Measurements from ENCODE around the gene DNAI7. TPM values are rescaled to one million over a fixed set of nuclear protein-coding genes. Genes with fewer than 3 reads are reported as not detected.

DNAI7 gene
- total and polyA plus RNA-seq, 4 experiments from 2014 or later: 0.07 to 0.15 TPM; not detected in 2

GRCh38 chr12:25126101-25126500 is 68.9 kb downstream of the DNAI7 start:
- Histone ChIP-seq H3K27me3 (ENCODE audit: insufficient read depth, low read length) (no peaks in the 10 kb centered on the region), H3K36me3 (ENCODE audit: insufficient read depth, low read length) (no peaks in the 10 kb centered on the region), H3K4me1 (ENCODE audit: insufficient read depth, low read length) (no peaks in the 10 kb centered on the region), H3K4me3 (ENCODE audit: low read length in 2 of 2) (no peak overlapping the region), H3K9me3 (ENCODE audit: control insufficient read depth in 1 of 2, low read length in 2 of 2) (no peaks in the 10 kb centered on the region), H3K27ac (ENCODE audit: low read depth, low read length) (no peak overlapping the region)
- peak overlapping the region in 1 of 7 donors; percentile 43 for H3K27ac Mint-ChIP-seq
- no peaks in the 10 kb centered on the region for H3K4me1 Mint-ChIP-seq
- no peak overlapping the region for H3K4me3 Mint-ChIP-seq
- CTCF ChIA-PET (ENCODE audit: partially characterized antibody): interaction anchor here (0.7 to 8.4 kb wide), 2 partner anchors 13 to 136 kb away, joined by 3 to 158 read pairs; no protein-coding TSS in a partner anchor
- no peak for DNase-seq
- intact Hi-C loops (cut with micrococcal nuclease): no loop called here
- no peaks in the 10 kb centered on the region for H3K9me3 Mint-ChIP-seq
- POLR2A ChIA-PET (ENCODE audit: partially characterized antibody): no interaction called here
- no peaks in the 10 kb centered on the region for H3K27me3 Mint-ChIP-seq
- H3K36me3 Mint-ChIP-seq: no peaks in the 10 kb centered on the region

- no peaks in the 10 kb centered on the region for H3K9me3 ChIP-seq (ENCODE audit: control insufficient read depth in 1 of 2, low read length in 2 of 2)
- no peaks in the 10 kb centered on the region for H3K4me1 ChIP-seq (ENCODE audit: insufficient read depth, low read length)
- ChIA-PET POLR2A (ENCODE audit: partially characterized antibody) (no interaction called here), CTCF (ENCODE audit: partially characterized antibody) (interaction anchor here (1.5 kb wide), 1 partner anchor 133 kb away, joined by 8 read pairs; no protein-coding TSS in a partner anchor)
- Mint-ChIP-seq H3K27me3 (peaks cover 0 to 1% of the 10 kb centered on the region in 2 donors), H3K4me1 (no peaks in the 10 kb centered on the region), H3K4me3 (no peak overlapping the region), H3K36me3 (no peaks in the 10 kb centered on the region), H3K9me3 (no peaks in the 10 kb centered on the region), H3K27ac (peak overlapping the region in 1 of 7 donors; percentile 76)
- intact Hi-C loops (cut with micrococcal nuclease): no loop called here
- no peaks in the 10 kb centered on the region for H3K36me3 ChIP-seq (ENCODE audit: insufficient read depth, low read length)
- no peak for DNase-seq
- no peak overlapping the region for H3K27ac ChIP-seq (ENCODE audit: low read depth, low read length)
- no peak overlapping the region for H3K4me3 ChIP-seq (ENCODE audit: low read length in 2 of 2)
- no peaks in the 10 kb centered on the region for H3K27me3 ChIP-seq (ENCODE audit: insufficient read depth, low read length)
Measured at GRCh38 chr12:25124493-25124892, 70.5 kb downstream of the DNAI7 start.

- Histone ChIP-seq H3K4me3 (ENCODE audit: low read length in 2 of 2) (no peak overlapping the region), H3K9me3 (ENCODE audit: control insufficient read depth in 1 of 2, low read length in 2 of 2) (no peaks in the 10 kb centered on the region), H3K4me1 (ENCODE audit: insufficient read depth, low read length) (no peaks in the 10 kb centered on the region), H3K27me3 (ENCODE audit: insufficient read depth, low read length) (no peaks in the 10 kb centered on the region), H3K27ac (ENCODE audit: low read depth, low read length) (no peak overlapping the region), H3K36me3 (ENCODE audit: insufficient read depth, low read length) (no peaks in the 10 kb centered on the region)
- ChIA-PET POLR2A (ENCODE audit: partially characterized antibody) (no interaction called here), CTCF (ENCODE audit: partially characterized antibody) (interaction anchor here (1.5 kb wide), 1 partner anchor 131 kb away, joined by 8 read pairs; no protein-coding TSS in a partner anchor)
- peaks cover 0 to 1% of the 10 kb centered on the region in 2 donors for H3K27me3 Mint-ChIP-seq
- DNase-seq: no peak
- no peaks in the 10 kb centered on the region for H3K4me1 Mint-ChIP-seq
- no peak overlapping the region for H3K4me3 Mint-ChIP-seq
- intact Hi-C loops (cut with micrococcal nuclease): no loop called here
- H3K36me3 Mint-ChIP-seq: no peaks in the 10 kb centered on the region
- H3K9me3 Mint-ChIP-seq: no peaks in the 10 kb centered on the region
- no peak overlapping the region for H3K27ac Mint-ChIP-seq
Measured at GRCh38 chr12:25123126-25123525, 71.8 kb downstream of the DNAI7 start.

GRCh38 chr12:25121916-25122315 is 73.0 kb downstream of the DNAI7 start:
- CTCF ChIA-PET (ENCODE audit: partially characterized antibody): interaction anchor here (0.7 to 1.0 kb wide), 2 partner anchors 11 to 127 kb away, joined by 3 to 4 read pairs; no protein-coding TSS in a partner anchor
- Mint-ChIP-seq H3K4me3 (no peak overlapping the region), H3K4me1 (no peaks in the 10 kb centered on the region), H3K36me3 (no peaks in the 10 kb centered on the region), H3K27me3 (peaks cover 0 to 1% of the 10 kb centered on the region in 2 donors), H3K9me3 (no peaks in the 10 kb centered on the region), H3K27ac (no peak overlapping the region)
- no peak for DNase-seq
- Histone ChIP-seq H3K4me3 (ENCODE audit: low read length in 2 of 2) (no peak overlapping the region), H3K9me3 (ENCODE audit: control insufficient read depth in 1 of 2, low read length in 2 of 2) (no peaks in the 10 kb centered on the region), H3K27ac (ENCODE audit: low read depth, low read length) (no peak overlapping the region), H3K36me3 (ENCODE audit: insufficient read depth, low read length) (no peaks in the 10 kb centered on the region), H3K27me3 (ENCODE audit: insufficient read depth, low read length) (no peaks in the 10 kb centered on the region), H3K4me1 (ENCODE audit: insufficient read depth, low read length) (no peaks in the 10 kb centered on the region)
- intact Hi-C loops (cut with micrococcal nuclease): no loop called here
- POLR2A ChIA-PET (ENCODE audit: partially characterized antibody): no interaction called here

GRCh38 chr12:25121110-25121509 is 73.8 kb downstream of the DNAI7 start:
- H3K27ac ChIP-seq (ENCODE audit: low read depth, low read length): no peak overlapping the region
- CTCF ChIA-PET (ENCODE audit: partially characterized antibody): interaction anchor here (3.7 kb wide), 1 partner anchor 129 kb away, joined by 15 read pairs; no protein-coding TSS in a partner anchor
- Mint-ChIP-seq H3K27ac (no peak overlapping the region), H3K9me3 (no peaks in the 10 kb centered on the region), H3K4me3 (no peak overlapping the region), H3K36me3 (no peaks in the 10 kb centered on the region), H3K27me3 (peaks cover 0 to 1% of the 10 kb centered on the region in 2 donors), H3K4me1 (no peaks in the 10 kb centered on the region)
- H3K27me3 ChIP-seq (ENCODE audit: insufficient read depth, low read length): no peaks in the 10 kb centered on the region
- H3K4me1 ChIP-seq (ENCODE audit: insufficient read depth, low read length): no peaks in the 10 kb centered on the region
- DNase-seq: no peak
- intact Hi-C loops (cut with micrococcal nuclease): no loop called here
- POLR2A ChIA-PET (ENCODE audit: partially characterized antibody): no interaction called here
- H3K36me3 ChIP-seq (ENCODE audit: insufficient read depth, low read length): no peaks in the 10 kb centered on the region
- H3K4me3 ChIP-seq (ENCODE audit: low read length in 2 of 2): no peak overlapping the region
- H3K9me3 ChIP-seq (ENCODE audit: control insufficient read depth in 1 of 2, low read length in 2 of 2): no peaks in the 10 kb centered on the region

GRCh38 chr12:25119020-25119419 is 75.9 kb downstream of the DNAI7 start:
- intact Hi-C loops (cut with micrococcal nuclease): no loop called here
- no peak overlapping the region for H3K4me3 Mint-ChIP-seq
- ChIA-PET CTCF (ENCODE audit: partially characterized antibody) (interaction anchor here (2.0 to 3.7 kb wide), 2 partner anchors 9 to 127 kb away, joined by 6 to 15 read pairs; no protein-coding TSS in a partner anchor), POLR2A (ENCODE audit: partially characterized antibody) (no interaction called here)
- peaks cover 0 to 1% of the 10 kb centered on the region in 2 donors for H3K27me3 Mint-ChIP-seq
- H3K27me3 ChIP-seq (ENCODE audit: insufficient read depth, low read length): no peaks in the 10 kb centered on the region
- H3K9me3 ChIP-seq (ENCODE audit: control insufficient read depth in 1 of 2, low read length in 2 of 2): no peaks in the 10 kb centered on the region
- H3K36me3 ChIP-seq (ENCODE audit: insufficient read depth, low read length): no peaks in the 10 kb centered on the region
- no peaks in the 10 kb centered on the region for H3K4me1 Mint-ChIP-seq
- H3K4me3 ChIP-seq (ENCODE audit: low read length in 2 of 2): no peak overlapping the region
- no peaks in the 10 kb centered on the region for H3K36me3 Mint-ChIP-seq
- H3K27ac ChIP-seq (ENCODE audit: low read depth, low read length): no peak overlapping the region
- no peaks in the 10 kb centered on the region for H3K4me1 ChIP-seq (ENCODE audit: insufficient read depth, low read length)
- no peaks in the 10 kb centered on the region for H3K9me3 Mint-ChIP-seq
- DNase-seq: no peak
- H3K27ac Mint-ChIP-seq: no peak overlapping the region

GRCh38 chr12:25115677-25116076 is 79.3 kb downstream of the DNAI7 start:
- Mint-ChIP-seq H3K27me3 (peaks cover 0 to 1% of the 10 kb centered on the region in 2 donors), H3K36me3 (no peaks in the 10 kb centered on the region), H3K4me1 (no peaks in the 10 kb centered on the region), H3K27ac (no peak overlapping the region), H3K4me3 (no peak overlapping the region), H3K9me3 (no peaks in the 10 kb centered on the region)
- no peaks in the 10 kb centered on the region for H3K9me3 ChIP-seq (ENCODE audit: control insufficient read depth in 1 of 2, low read length in 2 of 2)
- no peak for DNase-seq
- no peaks in the 10 kb centered on the region for H3K36me3 ChIP-seq (ENCODE audit: insufficient read depth, low read length)
- no peaks in the 10 kb centered on the region for H3K4me1 ChIP-seq (ENCODE audit: insufficient read depth, low read length)
- intact Hi-C loops (cut with micrococcal nuclease): no loop called here
- ChIA-PET CTCF (ENCODE audit: partially characterized antibody) (no interaction called here), POLR2A (ENCODE audit: partially characterized antibody) (no interaction called here)
- H3K27me3 ChIP-seq (ENCODE audit: insufficient read depth, low read length): no peaks in the 10 kb centered on the region
- H3K4me3 ChIP-seq (ENCODE audit: low read length in 2 of 2): no peak overlapping the region
- no peak overlapping the region for H3K27ac ChIP-seq (ENCODE audit: low read depth, low read length)

- intact Hi-C loops (cut with micrococcal nuclease): no loop called here
- H3K27me3 Mint-ChIP-seq: no peaks in the 10 kb centered on the region
- H3K27ac Mint-ChIP-seq: no peak overlapping the region
- ChIA-PET POLR2A (ENCODE audit: partially characterized antibody) (no interaction called here), CTCF (ENCODE audit: partially characterized antibody) (no interaction called here)
- no peak for DNase-seq
- peaks cover 8 to 12% of the 10 kb centered on the region in 2 donors for H3K36me3 Mint-ChIP-seq
- Histone ChIP-seq H3K9me3 (ENCODE audit: control insufficient read depth in 1 of 2, low read length in 2 of 2) (no peaks in the 10 kb centered on the region), H3K36me3 (ENCODE audit: insufficient read depth, low read length) (no peaks in the 10 kb centered on the region), H3K27me3 (ENCODE audit: insufficient read depth, low read length) (no peaks in the 10 kb centered on the region), H3K4me3 (ENCODE audit: low read length in 2 of 2) (no peak overlapping the region), H3K4me1 (ENCODE audit: insufficient read depth, low read length) (no peaks in the 10 kb centered on the region), H3K27ac (ENCODE audit: low read depth, low read length) (no peak overlapping the region)
- no peaks in the 10 kb centered on the region for H3K9me3 Mint-ChIP-seq
- no peak overlapping the region for H3K4me3 Mint-ChIP-seq
- H3K4me1 Mint-ChIP-seq: no peaks in the 10 kb centered on the region
Measured at GRCh38 chr12:25113651-25114050, 81.3 kb downstream of the DNAI7 start.

Measured in CD4-positive, alpha-beta memory T cell (primary cell).